Measurements from ENCODE around the gene CDIP1.

Gene CDIP1

GRCh38 chr16:4486126-4486893 lies 52.3 kb downstream of the CDIP1 start:
- no peak for FAIRE-seq

GRCh38 chr16:4481963-4482362 lies 56.6 kb downstream of the CDIP1 start:
- FAIRE-seq: no peak

GRCh38 chr16:4481526-4481925 lies 57.0 kb downstream of the CDIP1 start:
- no peak for FAIRE-seq

- no peak for FAIRE-seq
Observed at GRCh38 chr16:4477966-4478365, 60.6 kb downstream of the CDIP1 start.

GRCh38 chr16:4475880-4476788 lies 62.4 kb downstream of the CDIP1 start, which contains the start of gene HMOX2:
TSS of gene HMOX2 (plus strand) at chr16:4476398. CDS start at chr16:4505525, 29,127 bp downstream.
- no peak for FAIRE-seq

GRCh38 chr16:4474192-4474961 lies 64.2 kb downstream of the CDIP1 start, which contains the start of gene NMRAL1:
TSS of gene NMRAL1 (minus strand) at chr16:4474625. CDS start at chr16:4474132, 493 bp downstream.
- FAIRE-seq: no peak

- no peak for FAIRE-seq
Observed at GRCh38 chr16:4472880-4473279, 65.7 kb downstream of the CDIP1 start.

GRCh38 chr16:4471869-4472268 lies 66.7 kb downstream of the CDIP1 start:
- FAIRE-seq: no peak

- no peak for FAIRE-seq
Observed at GRCh38 chr16:4468972-4469371, 69.6 kb downstream of the CDIP1 start.

GRCh38 chr16:4467916-4468315 lies 70.7 kb downstream of the CDIP1 start:
- no peak for FAIRE-seq

- no peak for FAIRE-seq
Observed at GRCh38 chr16:4465977-4466779, 72.4 kb downstream of the CDIP1 start.

- FAIRE-seq: no peak
Observed at GRCh38 chr16:4463522-4464163, 74.9 kb downstream of the CDIP1 start.

- FAIRE-seq: no peak
Observed at GRCh38 chr16:4461250-4462085, 77.1 kb downstream of the CDIP1 start.

- no peak for FAIRE-seq
Observed at GRCh38 chr16:4460936-4461249, 77.7 kb downstream of the CDIP1 start.
